ENCODE measurements around the gene ST7. TPM values are rescaled to one million over a fixed set of nuclear protein-coding genes. Genes with fewer than 3 reads are reported as not detected.

The ST7 gene
- total and polyA plus RNA-seq, 7 donors: 5.3 to 37.7 (median 19.0) TPM

GRCh38 chr7:117071551-117071950 is 118.2 kb downstream of the ST7 start:
- Histone ChIP-seq H3K4me3 (no peak overlapping the region), H3K27ac (no peak overlapping the region), H3K4me1 (peaks cover 0 to 28% (median 13%) of the 10 kb centered on the region in 4 donors), H3K9me3 (no peaks in the 10 kb centered on the region), H3K27me3 (no peaks in the 10 kb centered on the region), H3K36me3 (no peaks in the 10 kb centered on the region)
- DNase-seq: no peak
- WGBS, 2 donors: 90 to 94% methylated on average over 3 of the region's 3 CpGs
- intact Hi-C loops (cut with DNase I): no loop called here
- TF ChIP-seq POLR2A (IDR thresholded peaks at IDR 0.05) (no peak), CTCF (IDR thresholded peaks at IDR 0.05) (no peak), POLR2AphosphoS5 (IDR thresholded peaks at IDR 0.05) (no peak), EP300 (IDR thresholded peaks at IDR 0.05) (no peak)

DNA sequence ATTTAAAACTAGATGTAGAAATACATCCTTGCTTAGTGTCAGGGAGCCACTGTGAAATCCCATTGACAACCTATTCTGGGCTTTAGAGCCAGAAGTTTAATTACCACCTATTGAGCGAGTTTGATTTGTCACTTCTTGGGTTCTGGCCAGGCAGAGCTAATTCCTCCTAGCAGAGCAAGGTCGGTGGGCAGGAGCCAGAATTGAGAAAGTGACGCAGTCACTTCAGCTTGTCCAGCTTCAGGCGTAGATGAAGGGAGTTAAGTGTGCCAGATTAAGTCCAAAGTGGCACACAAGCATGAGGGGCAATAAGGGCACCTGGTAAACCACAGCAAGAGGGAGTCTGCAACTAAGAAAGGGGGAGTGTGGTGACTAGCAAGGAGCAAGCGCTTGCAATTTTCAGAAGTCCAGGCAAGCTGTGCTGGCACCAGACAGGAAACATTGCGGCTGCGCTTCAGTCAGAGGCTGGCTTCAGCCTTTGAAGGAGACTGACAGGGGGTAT is 119.4 kb downstream of the ST7 start:
- H3K4me3 ChIP-seq: no peak overlapping the region
- DNase-seq: peak; percentile 71
- H3K4me1 ChIP-seq: peaks cover 0 to 28% (median 13%) of the 10 kb centered on the region in 4 donors
- intact Hi-C loops (cut with DNase I): no loop called here
- no peak for TF ChIP-seq CTCF (IDR thresholded peaks at IDR 0.05)
- TF ChIP-seq POLR2AphosphoS5 (IDR thresholded peaks at IDR 0.05): no peak
- TF ChIP-seq POLR2A (IDR thresholded peaks at IDR 0.05): no peak
- no peak for TF ChIP-seq EP300 (IDR thresholded peaks at IDR 0.05)
- WGBS, 2 donors: 48 to 56% methylated on average over 7 of the region's 7 CpGs
- H3K27ac ChIP-seq: peak overlapping the region in 1 of 4 donors; percentile 21
- no peaks in the 10 kb centered on the region for H3K9me3 ChIP-seq
- no peaks in the 10 kb centered on the region for H3K27me3 ChIP-seq
- no peaks in the 10 kb centered on the region for H3K36me3 ChIP-seq

- TF ChIP-seq EP300 (IDR thresholded peaks at IDR 0.05) (no peak), CTCF (IDR thresholded peaks at IDR 0.05) (no peak), POLR2AphosphoS5 (IDR thresholded peaks at IDR 0.05) (no peak), POLR2A (IDR thresholded peaks at IDR 0.05) (no peak)
- WGBS, 2 donors: 87 to 90% methylated on average over 4 of the region's 4 CpGs
- Histone ChIP-seq H3K27ac (no peak overlapping the region), H3K36me3 (no peaks in the 10 kb centered on the region), H3K9me3 (no peaks in the 10 kb centered on the region), H3K4me1 (peaks cover 0 to 19% (median 13%) of the 10 kb centered on the region in 4 donors), H3K4me3 (no peak overlapping the region), H3K27me3 (no peaks in the 10 kb centered on the region)
- intact Hi-C loops (cut with DNase I): no loop called here
- DNase-seq: no peak
These were observed 121.1 kb downstream of the ST7 start for GRCh38 chr7:117074378-117074777.

GRCh38 chr7:117075934-117076333 is 122.6 kb downstream of the ST7 start:
- no peak overlapping the region for H3K4me3 ChIP-seq
- H3K9me3 ChIP-seq: no peaks in the 10 kb centered on the region
- no peak for DNase-seq
- H3K36me3 ChIP-seq: no peaks in the 10 kb centered on the region
- TF ChIP-seq POLR2AphosphoS5 (IDR thresholded peaks at IDR 0.05) (no peak), EP300 (IDR thresholded peaks at IDR 0.05) (no peak), POLR2A (IDR thresholded peaks at IDR 0.05) (no peak), CTCF (IDR thresholded peaks at IDR 0.05) (no peak)
- 97 to 99% methylated on average over 2 of the region's 2 CpGs for WGBS, 2 donors
- no peak overlapping the region for H3K27ac ChIP-seq
- no peaks in the 10 kb centered on the region for H3K27me3 ChIP-seq
- intact Hi-C loops (cut with DNase I): no loop called here
- H3K4me1 ChIP-seq: peaks cover 0 to 19% (median 13%) of the 10 kb centered on the region in 4 donors

DNA sequence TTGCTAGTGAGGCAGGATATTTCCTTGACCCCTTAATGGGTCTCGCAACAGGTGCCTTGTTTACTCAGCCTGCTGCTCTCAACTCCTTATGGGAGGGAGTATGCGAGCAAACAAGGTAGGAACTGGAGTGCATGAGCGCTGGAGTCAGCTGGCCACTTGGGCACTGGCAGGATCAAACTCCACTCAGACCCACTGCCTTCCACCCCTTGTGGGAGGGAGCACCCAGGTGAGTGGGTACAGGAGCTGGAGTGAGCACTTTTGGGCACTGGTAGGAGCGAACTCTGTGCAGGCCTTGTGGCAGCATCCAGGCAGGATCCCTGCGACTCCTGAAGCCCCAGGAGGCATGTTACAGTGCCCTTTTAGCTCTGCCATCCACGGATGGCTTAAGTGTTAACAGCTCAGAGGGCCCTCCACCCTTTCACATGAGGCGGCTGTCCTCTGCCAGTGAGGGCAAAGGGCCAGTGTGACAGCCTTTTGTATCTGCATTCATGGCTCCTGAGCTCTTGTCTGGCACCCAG is 123.2 kb downstream of the ST7 start:
- Histone ChIP-seq H3K27ac (no peak overlapping the region), H3K27me3 (no peaks in the 10 kb centered on the region), H3K4me1 (peaks cover 0 to 18% (median 12%) of the 10 kb centered on the region in 4 donors), H3K4me3 (no peak overlapping the region), H3K9me3 (no peaks in the 10 kb centered on the region), H3K36me3 (no peaks in the 10 kb centered on the region)
- DNase-seq: no peak
- intact Hi-C loops (cut with DNase I): no loop called here
- WGBS, 2 donors: 82 to 94% methylated on average over 7 of the region's 7 CpGs
- no peak for TF ChIP-seq POLR2A (IDR thresholded peaks at IDR 0.05)
- no peak for TF ChIP-seq CTCF (IDR thresholded peaks at IDR 0.05)
- no peak for TF ChIP-seq POLR2AphosphoS5 (IDR thresholded peaks at IDR 0.05)
- no peak for TF ChIP-seq EP300 (IDR thresholded peaks at IDR 0.05)

Data from sigmoid colon (tissue), 7 donors.